ENCODE data around the gene BBS9. TPM values are rescaled to one million over a fixed set of nuclear protein-coding genes. Genes with fewer than 3 reads are reported as not detected.

The BBS9 gene
- total RNA-seq, 4 donors from 2014 or later = 8.6 to 22.5 (median 15.8) TPM

DNA sequence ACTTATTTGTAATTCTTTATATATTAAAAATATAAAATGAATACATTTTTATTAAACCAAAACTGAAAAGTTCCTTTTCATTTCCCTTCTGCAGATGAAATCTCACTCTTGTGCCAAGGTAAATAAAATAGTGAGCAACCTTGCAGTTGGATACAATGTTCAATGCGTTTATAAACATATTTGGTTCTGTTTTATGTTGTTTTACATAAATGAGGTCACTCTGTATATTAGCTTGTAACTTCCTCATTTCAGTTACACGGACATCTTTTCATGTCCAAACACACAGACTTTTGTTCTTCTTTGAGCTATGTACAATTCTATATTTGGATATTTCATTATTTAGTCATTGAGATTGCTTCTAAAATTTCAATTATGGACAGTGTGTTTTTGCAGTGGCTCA lies 107.7 kb downstream of the BBS9 start:
- Histone ChIP-seq H3K4me1 (peaks cover 0 to 5% (median 0%) of the 10 kb centered on the region in 4 donors), H3K36me3 (no peaks in the 10 kb centered on the region), H3K27me3 (no peaks in the 10 kb centered on the region), H3K27ac (no peak overlapping the region), H3K9me3 (no peaks in the 10 kb centered on the region), H3K4me3 (no peak overlapping the region)
- intact Hi-C loops (cut with DNase I; ENCODE audit: low total_unique reads) = no loop called here
- DNase-seq = no peak
- TF ChIP-seq POLR2AphosphoS5 (IDR thresholded peaks at IDR 0.05) (no peak), EP300 (IDR thresholded peaks at IDR 0.05; ENCODE audit: low read depth) (no peak), POLR2A (IDR thresholded peaks at IDR 0.05) (no peak)
- TF ChIP-seq, protein P1, sequence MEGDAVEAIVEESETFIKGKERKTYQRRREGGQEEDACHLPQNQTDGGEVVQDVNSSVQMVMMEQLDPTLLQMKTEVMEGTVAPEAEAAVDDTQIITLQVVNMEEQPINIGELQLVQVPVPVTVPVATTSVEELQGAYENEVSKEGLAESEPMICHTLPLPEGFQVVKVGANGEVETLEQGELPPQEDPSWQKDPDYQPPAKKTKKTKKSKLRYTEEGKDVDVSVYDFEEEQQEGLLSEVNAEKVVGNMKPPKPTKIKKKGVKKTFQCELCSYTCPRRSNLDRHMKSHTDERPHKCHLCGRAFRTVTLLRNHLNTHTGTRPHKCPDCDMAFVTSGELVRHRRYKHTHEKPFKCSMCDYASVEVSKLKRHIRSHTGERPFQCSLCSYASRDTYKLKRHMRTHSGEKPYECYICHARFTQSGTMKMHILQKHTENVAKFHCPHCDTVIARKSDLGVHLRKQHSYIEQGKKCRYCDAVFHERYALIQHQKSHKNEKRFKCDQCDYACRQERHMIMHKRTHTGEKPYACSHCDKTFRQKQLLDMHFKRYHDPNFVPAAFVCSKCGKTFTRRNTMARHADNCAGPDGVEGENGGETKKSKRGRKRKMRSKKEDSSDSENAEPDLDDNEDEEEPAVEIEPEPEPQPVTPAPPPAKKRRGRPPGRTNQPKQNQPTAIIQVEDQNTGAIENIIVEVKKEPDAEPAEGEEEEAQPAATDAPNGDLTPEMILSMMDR (IDR thresholded peaks at IDR 0.05) = no peak
- in situ Hi-C loops (cut with MboI; ENCODE audit: low pct_ligation_motif_present in 1 of 4, low pct_unique_long_range_greater_than_20kb in 1 of 4, low sequenced_read_pairs in 3 of 4) = loop anchor here in 1 of 4 donors (25.0 kb wide), 1 partner anchor 700 kb away; no protein-coding TSS in a partner anchor
- 28 to 38% methylated on average over 2 of the region's 2 CpGs for WGBS, 2 donors (ENCODE audit: low coverage in 1 of 2)

DNA sequence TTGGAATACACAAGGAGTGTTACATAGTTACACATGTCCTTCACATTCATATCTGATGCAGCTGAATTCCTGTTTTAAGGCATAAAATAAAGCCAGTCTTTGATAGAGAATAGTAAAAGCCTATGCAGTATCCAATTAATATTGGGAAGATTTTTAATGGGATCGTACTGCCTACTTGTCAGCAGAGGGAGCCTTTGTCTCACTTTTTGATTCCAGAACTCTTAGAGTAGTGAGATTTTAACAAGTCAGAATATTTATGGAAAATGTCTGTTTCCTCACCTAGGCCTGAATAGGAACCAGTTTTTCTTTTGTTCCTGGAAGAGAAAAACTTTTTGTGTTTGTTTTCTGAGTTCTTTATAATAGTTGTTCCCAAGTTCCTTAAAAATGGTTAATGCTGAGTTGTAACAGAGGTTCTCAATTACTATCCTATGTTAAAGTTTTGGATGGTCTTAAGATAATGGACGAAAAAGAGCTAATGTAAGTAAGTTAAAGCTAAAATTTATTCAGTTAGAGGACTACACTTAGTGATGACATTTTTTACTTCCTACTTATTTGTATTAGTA lies 114.0 kb downstream of the BBS9 start:
- intact Hi-C loops (cut with DNase I; ENCODE audit: low total_unique reads) (no loop called here), in situ Hi-C loops (cut with MboI; ENCODE audit: low pct_ligation_motif_present in 1 of 4, low pct_unique_long_range_greater_than_20kb in 1 of 4, low sequenced_read_pairs in 3 of 4) (loop anchor here in 2 of 4 donors (10.0 to 25.0 kb wide), 2 partner anchors 691 to 694 kb away; no protein-coding TSS in a partner anchor)
- no peaks in the 10 kb centered on the region for H3K36me3 ChIP-seq
- no peak overlapping the region for H3K27ac ChIP-seq
- TF ChIP-seq, protein P1 (IDR thresholded peaks at IDR 0.05) = peak; percentile 40 to 56 (median 50)
- TF ChIP-seq POLR2AphosphoS5 (IDR thresholded peaks at IDR 0.05) = no peak
- WGBS, 2 donors (ENCODE audit: low coverage in 1 of 2) = 45 to 51% methylated on average over 2 of the region's 2 CpGs
- DNase-seq = no peak
- no peaks in the 10 kb centered on the region for H3K4me1 ChIP-seq
- no peaks in the 10 kb centered on the region for H3K9me3 ChIP-seq
- no peaks in the 10 kb centered on the region for H3K27me3 ChIP-seq
- H3K4me3 ChIP-seq = no peak overlapping the region

DNA sequence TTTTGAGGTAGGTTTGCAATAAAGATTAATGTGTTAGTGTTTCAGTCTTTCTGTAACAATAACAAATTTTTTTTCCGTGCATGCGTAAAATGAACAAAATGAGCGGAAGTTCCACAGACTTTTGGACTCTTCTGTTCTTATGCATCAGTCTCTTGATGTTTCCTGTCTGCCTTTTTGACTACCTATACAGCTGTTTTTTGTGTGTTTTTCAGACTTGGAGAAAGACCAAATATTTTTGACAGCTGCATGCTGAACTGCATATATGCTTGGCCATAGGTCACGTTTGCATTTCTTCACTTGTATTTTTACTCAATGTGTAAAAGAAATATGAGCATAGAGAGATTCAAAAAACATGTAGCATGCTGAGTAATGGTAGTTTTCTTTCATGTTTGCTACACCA lies 119.3 kb downstream of the BBS9 start:
- Histone ChIP-seq H3K36me3 (no peaks in the 10 kb centered on the region), H3K27ac (no peak overlapping the region), H3K4me1 (no peaks in the 10 kb centered on the region), H3K9me3 (no peaks in the 10 kb centered on the region), H3K27me3 (no peaks in the 10 kb centered on the region), H3K4me3 (no peak overlapping the region)
- intact Hi-C loops (cut with DNase I; ENCODE audit: low total_unique reads) (no loop called here), in situ Hi-C loops (cut with MboI; ENCODE audit: low pct_ligation_motif_present in 1 of 4, low pct_unique_long_range_greater_than_20kb in 1 of 4, low sequenced_read_pairs in 3 of 4) (loop anchor here in 2 of 4 donors (10.0 to 25.0 kb wide), 2 partner anchors 686 to 689 kb away; no protein-coding TSS in a partner anchor)
- no peak for DNase-seq
- 81% methylated on average over 4 of the region's 4 CpGs for WGBS, 2 donors (ENCODE audit: low coverage in 1 of 2)
- TF ChIP-seq POLR2AphosphoS5 (IDR thresholded peaks at IDR 0.05) = no peak
- TF ChIP-seq, protein P1 (IDR thresholded peaks at IDR 0.05) = no peak
- TF ChIP-seq EP300 (IDR thresholded peaks at IDR 0.05; ENCODE audit: low read depth) = no peak
- TF ChIP-seq POLR2A (IDR thresholded peaks at IDR 0.05) = no peak

DNA sequence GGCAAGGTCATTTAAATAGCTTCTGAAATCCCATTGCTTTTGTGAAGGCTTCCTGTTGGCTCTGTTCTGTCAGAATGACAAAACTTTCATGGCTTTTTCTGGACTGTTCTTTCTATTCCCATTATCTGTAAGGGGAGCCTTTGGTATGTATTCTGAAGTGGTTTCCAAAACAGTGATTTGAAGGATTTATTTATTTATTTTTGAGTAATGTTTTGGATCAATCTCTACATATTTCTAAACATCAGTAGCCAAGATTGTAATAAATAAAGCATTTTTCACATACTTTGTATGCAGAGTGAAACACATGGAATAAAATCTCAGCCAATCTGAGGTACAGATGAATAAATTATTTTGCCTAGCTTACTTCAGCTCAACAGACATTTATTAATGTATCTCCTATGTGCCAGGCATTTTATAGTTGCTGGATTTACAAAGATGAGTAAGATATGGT lies 121.1 kb downstream of the BBS9 start:
- DNase-seq = no peak
- TF ChIP-seq POLR2AphosphoS5 (IDR thresholded peaks at IDR 0.05) (no peak), EP300 (IDR thresholded peaks at IDR 0.05; ENCODE audit: low read depth) (no peak), POLR2A (IDR thresholded peaks at IDR 0.05) (no peak)
- TF ChIP-seq, protein P1 (IDR thresholded peaks at IDR 0.05) = no peak
- in situ Hi-C loops (cut with MboI; ENCODE audit: low pct_ligation_motif_present in 1 of 4, low pct_unique_long_range_greater_than_20kb in 1 of 4, low sequenced_read_pairs in 3 of 4) = no loop called here
- Histone ChIP-seq H3K9me3 (no peaks in the 10 kb centered on the region), H3K36me3 (no peaks in the 10 kb centered on the region), H3K4me1 (no peaks in the 10 kb centered on the region), H3K4me3 (no peak overlapping the region), H3K27ac (no peak overlapping the region), H3K27me3 (no peaks in the 10 kb centered on the region)
- intact Hi-C loops (cut with DNase I; ENCODE audit: low total_unique reads) = no loop called here
